HCT116 (cell line): ENCODE data around the gene MICALL2. TPM values are rescaled to one million over a fixed set of nuclear protein-coding genes. Genes with fewer than 3 reads are reported as not detected.

Experiments
- ATAC-seq: fragments of 200-7000 bp; cut with Tn5 transposase; 2 replicates; pipeline ENCODE4 v1.9.1; 2020; ENCODE audit warnings: mild to moderate bottlenecking, moderate library complexity
- BruUV-seq: library from RNA; stranded (reverse); fragments of 400-500 nt; replicated peaks from 2 replicates; lab custom pipeline; 2021; lab: Mats Ljungman, UMichigan
- CTCF ChIA-PET: fragments of 300-600 bp; sonication (Branson Sonifier 250); formaldehyde crosslinking; loops from one replicate; lab custom pipeline; 2021; ENCODE audit warnings: antibody characterized with exemption; lab: Charles Lee
- POLR2A ChIA-PET: fragments of 300-600, 350-600 bp; sonication (Branson Sonifier 250); formaldehyde crosslinking; loops from one replicate; lab custom pipeline; 2021; ENCODE audit warnings: antibody characterized with exemption; lab: Charles Lee
- RAD21 ChIA-PET, 2 experiments: fragments of 300-600 bp; sonication (Branson Sonifier 250); formaldehyde crosslinking; loops; one replicate each; lab custom pipeline; 2023; ENCODE audit warnings: low total read pairs in 2 of 2; ENCODE audit not compliant: uncharacterized antibody in 2 of 2, unreplicated experiment in 2 of 2, low non-redundant PET in 1 of 2; lab: Charles Lee
- DNase-seq: peaks from one replicate; pipeline ENCODE4 v3.0.0-alpha.2; 2010; ENCODE audit warnings: low read depth, low spot score
- H2AFZ ChIP-seq: fragments of 200-600 bp; shearing (Covaris generic), sonication (generic); 2 replicates; pipeline ENCODE4 v1.6.1; 2017; ENCODE audit warnings: low read depth, mixed run types, mixed read lengths, antibody characterized with exemption, low read length; ENCODE audit not compliant: poor library complexity, severe bottlenecking
- H3K27ac ChIP-seq: 2 replicates; pipeline ENCODE4 v1.5.1; 2012; ENCODE audit warnings: low read depth, low read length
- H3K27me3 ChIP-seq: fragments of 200-600 bp; sonication (generic); 2 replicates; pipeline ENCODE4 v1.6.1; 2016; ENCODE audit warnings: mixed run types, low read length, mixed read lengths; ENCODE audit not compliant: insufficient read depth
- H3K36me3 ChIP-seq, 2 experiments: fragments of 200-500 bp in 1 of 2; fragments of 200-600 bp in 1 of 2; sonication (Bioruptor generic) in 1 of 2; sonication (generic) in 1 of 2; 2 replicates each; pipeline versions ENCODE4 v1.5.1 to v1.6.1; 2014 to 2016; ENCODE audit warnings: low read length in 2 of 2, inconsistent platforms in 1 of 2, mixed read lengths in 1 of 2, mixed run types in 1 of 2; ENCODE audit not compliant: insufficient read depth in 2 of 2, control insufficient read depth in 1 of 2
- H3K4me1 ChIP-seq, 2 experiments: fragments of 200-600 bp in 1 of 2; sonication (generic) in 1 of 2; 2 replicates each; pipeline versions ENCODE4 v1.5.1 to v1.6.1; 2012 to 2017; ENCODE audit warnings: low read length in 2 of 2, inconsistent platforms in 1 of 2, mild to moderate bottlenecking in 1 of 2, mixed read lengths in 1 of 2, mixed run types in 1 of 2, moderate library complexity in 1 of 2; ENCODE audit not compliant: insufficient read depth in 2 of 2, control insufficient read depth in 1 of 2
- H3K4me2 ChIP-seq: fragments of 200-600 bp; sonication (generic); 2 replicates; pipeline ENCODE4 v1.6.1; 2017; ENCODE audit warnings: mixed run types, low read length, mixed read lengths
- H3K4me3 ChIP-seq, 2 experiments: fragments of 200-600 bp in 1 of 2; sonication (generic) in 1 of 2; replicated peaks in 1 of 2; 2 replicates each; pipeline ENCODE4 v1.5.1; 2011 to 2016; ENCODE audit warnings: low read length in 2 of 2, control low read depth in 1 of 2, low read depth in 1 of 2, mild to moderate bottlenecking in 1 of 2, mixed read lengths in 1 of 2, mixed run types in 1 of 2
- H3K79me2 ChIP-seq: fragments of 200-600 bp; sonication (generic); 2 replicates; pipeline ENCODE4 v1.6.1; 2017; ENCODE audit warnings: mild to moderate bottlenecking, mixed run types, low read length, moderate library complexity, mixed read lengths; ENCODE audit not compliant: insufficient read depth
- H3K9ac ChIP-seq: fragments of 200-600 bp; sonication (generic); 2 replicates; pipeline ENCODE4 v1.6.1; 2016; ENCODE audit warnings: low read length, mixed read lengths
- H3K9me2 ChIP-seq: fragments of 200-600 bp; sonication (generic), shearing (Covaris generic); 2 replicates; pipeline ENCODE4 v1.6.1; 2017; ENCODE audit warnings: mixed run types, mild to moderate bottlenecking, moderate library complexity; ENCODE audit not compliant: insufficient read depth
- H3K9me3 ChIP-seq, 2 experiments: fragments of 200-500 bp in 1 of 2; fragments of 200-600 bp in 1 of 2; sonication (Bioruptor generic) in 1 of 2; sonication (generic) in 1 of 2; 2 replicates each; pipeline ENCODE4 v1.6.1; 2014 to 2017; ENCODE audit warnings: low read length in 2 of 2, mixed read lengths in 2 of 2, inconsistent platforms in 1 of 2, low read depth in 1 of 2, mild to moderate bottlenecking in 1 of 2, mixed run types in 1 of 2, moderate library complexity in 1 of 2; ENCODE audit not compliant: control insufficient read depth in 1 of 2, insufficient read depth in 1 of 2
- H4K20me1 ChIP-seq: fragments of 200-600 bp; sonication (generic), shearing (Covaris generic); 2 replicates; pipeline ENCODE4 v1.6.1; 2017; ENCODE audit warnings: mixed run types, mild to moderate bottlenecking, moderate library complexity; ENCODE audit not compliant: insufficient read depth
- ATF3 ChIP-seq: IDR thresholded peaks from 2 replicates; pipeline ENCODE4 v1.6.1; 2012
- EZH2 ChIP-seq: fragments of 200-600 bp; sonication (generic); IDR thresholded peaks from 2 replicates; pipeline ENCODE4 v1.6.1; 2017; ENCODE audit warnings: antibody characterized with exemption, mixed run types
- JUND ChIP-seq: IDR thresholded peaks from 2 replicates; pipeline ENCODE4 v1.6.1; 2012
- RAD21 ChIP-seq: IDR thresholded peaks from 2 replicates; pipeline ENCODE4 v1.6.1; 2012; ENCODE audit warnings: low read depth, mild to moderate bottlenecking
- REST ChIP-seq: IDR thresholded peaks from 2 replicates; pipeline ENCODE4 v1.6.1; 2012; ENCODE audit warnings: low read depth
- SIN3A ChIP-seq: IDR thresholded peaks from 2 replicates; pipeline ENCODE4 v1.6.1; 2012; ENCODE audit warnings: low read depth
- SP1 ChIP-seq: IDR thresholded peaks from 2 replicates; pipeline ENCODE4 v1.6.1; 2012; ENCODE audit warnings: low read depth
- YY1 ChIP-seq: IDR thresholded peaks from 2 replicates; pipeline ENCODE4 v1.6.1; 2011; ENCODE audit warnings: low read length, low read depth, moderate library complexity, mild to moderate bottlenecking; ENCODE audit not compliant: insufficient replicate concordance; ENCODE audit errors: extremely low read depth
- ZFX ChIP-seq: fragments of 450-650 bp; IDR thresholded peaks from 2 replicates; pipeline ENCODE4 v1.6.1; 2017
- ZNF274 ChIP-seq: fragments of 200-500 bp; sonication (Bioruptor generic); IDR thresholded peaks from 2 replicates; pipeline ENCODE4 v1.6.1; 2014; ENCODE audit warnings: mild to moderate bottlenecking, low read depth, low read length, inconsistent platforms
- intact Hi-C: fragments of 100-400 bp; cut with micrococcal nuclease; formaldehyde crosslinking; loops from 2 replicates; pipeline ENCODE4 v1.10.0; 2022
- total RNA-seq: library from RNA; stranded (reverse); gene quantifications from one replicate; pipeline ENCODE4 v1.2.1, GENCODE V29; 2021; ENCODE audit not compliant: unreplicated experiment
- TF ChIP-seq, protein P1 (sequence below): IDR thresholded peaks from 2 replicates; pipeline ENCODE4 v1.6.1; 2011; ENCODE audit warnings: mild to moderate bottlenecking, low read length, moderate library complexity; ENCODE audit not compliant: insufficient replicate concordance; ENCODE audit errors: extremely low read depth

MICALL2 gene
- total RNA-seq, 1 experiment from 2014 or later = 60.7 TPM

DNA sequence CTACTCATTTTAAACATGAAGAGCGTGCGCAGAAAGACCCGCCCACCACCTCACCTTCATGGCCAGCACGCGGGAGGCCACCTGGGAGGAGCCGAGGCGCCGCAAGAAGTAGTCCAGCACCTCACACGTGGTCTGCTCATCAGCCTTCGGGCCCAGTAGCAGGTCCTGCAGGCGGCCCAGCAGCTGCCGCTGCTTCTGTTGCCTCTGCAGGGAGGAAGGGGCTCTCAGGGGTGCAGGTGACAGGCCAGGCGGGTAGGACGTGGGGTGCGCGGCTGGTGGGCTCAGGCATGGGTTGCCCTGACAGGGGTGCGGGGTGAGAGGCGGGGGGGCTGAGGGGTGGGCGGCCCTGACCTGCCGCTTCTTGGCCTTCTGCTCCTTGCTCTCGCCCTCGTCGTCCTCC lies 27.3 kb upstream of the MICALL2 start:
- no TSS peak for BruUV-seq
- RAD21 ChIA-PET = no interaction called here
- intact Hi-C loops = no loop called here
- POLR2A ChIA-PET = no interaction called here
- Histone ChIP-seq H3K79me2 (no peaks in the 10 kb centered on the region; the same call in 1 of the 2 replicates), H3K9me3 (no peaks in the 10 kb centered on the region), H3K27me3 (no peaks in the 10 kb centered on the region), H3K36me3 (peaks cover 26 to 37% of the 10 kb centered on the region in 2 experiments; a peak in 3 of 4 replicates), H3K4me2 (no peak overlapping the region), H2AFZ (no peak overlapping the region), H3K4me3 (no peak overlapping the region), H3K27ac (no peak overlapping the region), H4K20me1 (no peaks in the 10 kb centered on the region), H3K4me1 (no peaks in the 10 kb centered on the region), H3K9ac (no peak overlapping the region), H3K9me2 (no peaks in the 10 kb centered on the region)
- CTCF ChIA-PET = no interaction called here
- DNase-seq (no peak), ATAC-seq (no peak)
- TF ChIP-seq EZH2 (no peak), ATF3 (no peak), ZNF274 (no peak), SP1 (no peak), JUND (no peak), SIN3A (no peak), RAD21 (no peak), ZFX (no peak), YY1 (no peak), REST (no peak)
- TF ChIP-seq, protein P1, sequence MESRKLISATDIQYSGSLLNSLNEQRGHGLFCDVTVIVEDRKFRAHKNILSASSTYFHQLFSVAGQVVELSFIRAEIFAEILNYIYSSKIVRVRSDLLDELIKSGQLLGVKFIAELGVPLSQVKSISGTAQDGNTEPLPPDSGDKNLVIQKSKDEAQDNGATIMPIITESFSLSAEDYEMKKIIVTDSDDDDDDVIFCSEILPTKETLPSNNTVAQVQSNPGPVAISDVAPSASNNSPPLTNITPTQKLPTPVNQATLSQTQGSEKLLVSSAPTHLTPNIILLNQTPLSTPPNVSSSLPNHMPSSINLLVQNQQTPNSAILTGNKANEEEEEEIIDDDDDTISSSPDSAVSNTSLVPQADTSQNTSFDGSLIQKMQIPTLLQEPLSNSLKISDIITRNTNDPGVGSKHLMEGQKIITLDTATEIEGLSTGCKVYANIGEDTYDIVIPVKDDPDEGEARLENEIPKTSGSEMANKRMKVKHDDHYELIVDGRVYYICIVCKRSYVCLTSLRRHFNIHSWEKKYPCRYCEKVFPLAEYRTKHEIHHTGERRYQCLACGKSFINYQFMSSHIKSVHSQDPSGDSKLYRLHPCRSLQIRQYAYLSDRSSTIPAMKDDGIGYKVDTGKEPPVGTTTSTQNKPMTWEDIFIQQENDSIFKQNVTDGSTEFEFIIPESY = no peak
